K562 (cell line): ENCODE measurements around the gene DSCAM. TPM values are rescaled to one million over a fixed set of nuclear protein-coding genes. Genes with fewer than 3 reads are reported as not detected.

ENCODE experiments used
- ATAC-seq: fragments of 200-7000 bp; cut with Tn5 transposase; 3 replicates; pipeline ENCODE4 v1.9.1; 2020; ENCODE audit warnings: moderate library complexity
- BruUV-seq: library from RNA; stranded (reverse); fragments of 400-500 nt; replicated peaks from 2 replicates; lab custom pipeline; 2021; lab: Mats Ljungman, UMichigan
- CTCF ChIA-PET: fragments of 300-600 bp; formaldehyde crosslinking; extraction: SDS; loops from one replicate; lab custom pipeline; 2021; ENCODE audit warnings: low intra/inter-chr PET ratio; lab: Yijun Ruan, JAX
- POLR2A ChIA-PET: fragments of 300-600, 350-650 bp; sonication (Branson Sonifier 250); formaldehyde crosslinking; extraction: SDS; loops from one replicate; lab custom pipeline; 2021; ENCODE audit warnings: antibody characterized with exemption, inconsistent platforms; lab: Yijun Ruan, JAX
- DNase-seq, 4 experiments: peaks; one replicate each; pipeline versions ENCODE4 v3.0.0 to v3.0.0-alpha.2; 2011 to 2018; ENCODE audit warnings: low spot score in 3 of 4, mixed read lengths in 3 of 4; ENCODE audit errors: extremely low read depth in 1 of 4
- FAIRE-seq: peaks from 2 replicates; lab custom pipeline; 2011; peaks lifted over from hg19 to GRCh38; lab: Jason Lieb, UNC
- H2AFZ ChIP-seq: 2 replicates; pipeline ENCODE4 v1.6.0; 2011; ENCODE audit warnings: low read depth, low read length, control low read depth, inconsistent platforms
- H3K27ac ChIP-seq: fragments of 200-600 bp; 3 replicates; pipeline ENCODE4 v1.8.0; 2011; ENCODE audit warnings: low read depth, mild to moderate bottlenecking, control low read depth, inconsistent platforms, low read length, moderate library complexity, mixed read lengths; ENCODE audit errors: extremely low read depth
- H3K27me3 ChIP-seq, 2 experiments: fragments of 300-600 bp in 1 of 2; 2 replicates in 1 of 2; 3 replicates in 1 of 2; pipeline versions ENCODE4 v1.6.0 to v1.8.0; 2011; ENCODE audit warnings: inconsistent platforms in 2 of 2, low read length in 2 of 2, mild to moderate bottlenecking in 1 of 2, mixed read lengths in 1 of 2, moderate library complexity in 1 of 2; ENCODE audit not compliant: control insufficient read depth in 2 of 2, insufficient read depth in 2 of 2
- H3K36me3 ChIP-seq: fragments of 300-600 bp; 3 replicates; pipeline ENCODE4 v1.8.0; 2011; ENCODE audit warnings: mild to moderate bottlenecking, low read length, inconsistent platforms; ENCODE audit not compliant: control insufficient read depth, insufficient read depth
- H3K4me1 ChIP-seq, 2 experiments: fragments of 200-600 bp in 1 of 2; replicated peaks in 1 of 2; 2 replicates in 1 of 2; 3 replicates in 1 of 2; pipeline versions ENCODE4 v1.5.1 to v1.8.0; 2011; ENCODE audit warnings: inconsistent platforms in 2 of 2, low read length in 2 of 2, mild to moderate bottlenecking in 1 of 2, mixed read lengths in 1 of 2, moderate library complexity in 1 of 2; ENCODE audit not compliant: control insufficient read depth in 2 of 2, insufficient read depth in 2 of 2
- H3K4me2 ChIP-seq: 2 replicates; pipeline ENCODE4 v1.6.1; 2011; ENCODE audit warnings: low read length, control low read depth, inconsistent platforms, mixed read lengths; ENCODE audit not compliant: insufficient read depth
- H3K4me3 ChIP-seq: fragments of 200-600 bp; sonication (generic), shearing (Covaris generic); 2 replicates; pipeline ENCODE4 v1.5.1; 2016; ENCODE audit warnings: control low read depth, inconsistent platforms
- H3K79me2 ChIP-seq: fragments of 200-600 bp; 3 replicates; pipeline ENCODE4 v1.8.0; 2011; ENCODE audit warnings: low read length, inconsistent platforms; ENCODE audit not compliant: control insufficient read depth, insufficient read depth
- H3K9ac ChIP-seq, 2 experiments: 2 replicates each; pipeline versions ENCODE4 v1.6.0 to v1.6.1; 2011; ENCODE audit warnings: low read depth in 2 of 2, low read length in 2 of 2, control low read depth in 1 of 2, inconsistent platforms in 1 of 2, mild to moderate bottlenecking in 1 of 2, mixed read lengths in 1 of 2; ENCODE audit not compliant: insufficient read depth in 1 of 2
- H3K9me1 ChIP-seq: one replicate; pipeline ENCODE4 v1.6.0; 2011; ENCODE audit warnings: inconsistent platforms, mild to moderate bottlenecking, low read length, moderate library complexity; ENCODE audit not compliant: control insufficient read depth, insufficient read depth
- H3K9me3 ChIP-seq: replicated peaks from 2 replicates; pipeline ENCODE4 v1.5.1; 2011; ENCODE audit warnings: low read depth, low read length, inconsistent platforms; ENCODE audit not compliant: control insufficient read depth, insufficient read depth
- H4K20me1 ChIP-seq: replicated peaks from 2 replicates; pipeline ENCODE4 v1.6.1; 2011; ENCODE audit warnings: low read length, inconsistent platforms, mixed read lengths; ENCODE audit not compliant: control insufficient read depth, insufficient read depth
- CHCHD3 ChIP-seq: fragments of 250-450 bp; sonication (Bioruptor Pico); IDR thresholded peaks from 2 replicates; pipeline ENCODE4 v2.1.2; 2022; ENCODE audit warnings: mild to moderate bottlenecking
- HCFC1 ChIP-seq: IDR thresholded peaks from 2 replicates; pipeline ENCODE4 v1.6.1; 2012; ENCODE audit warnings: low read depth, low read length, improper control_type of control experiment
- KAT7 ChIP-seq: sonication (generic); formaldehyde crosslinking; IDR thresholded peaks from 2 replicates; pipeline ENCODE4 v1.8.0; 2022; ENCODE audit warnings: missing genetic modification reagents, mild to moderate bottlenecking, borderline replicate concordance
- NCOR1 ChIP-seq: fragments of 450-650 bp; IDR thresholded peaks from 2 replicates; pipeline ENCODE4 v1.6.1; 2016; ENCODE audit warnings: mild to moderate bottlenecking, moderate library complexity
- RFX7 ChIP-seq: fragments of 250-450 bp; sonication (Bioruptor Pico); IDR thresholded peaks from 2 replicates; pipeline ENCODE4 v1.5.1; 2021; ENCODE audit warnings: mild to moderate bottlenecking
- TEAD2 ChIP-seq: fragments of 450-650 bp; IDR thresholded peaks from 2 replicates; pipeline ENCODE4 v1.6.1; 2016; ENCODE audit warnings: missing genetic modification characterization, control low read depth, missing compliant biosample characterization
- U2AF2 ChIP-seq: fragments of 200-400 bp; formaldehyde crosslinking; optimal IDR thresholded peaks from 2 replicates; pipeline ENCODE3; 2017; ENCODE audit warnings: low read depth, mild to moderate bottlenecking, low read length
- XRCC5 ChIP-seq: fragments of 200-400 bp; formaldehyde crosslinking; IDR thresholded peaks from 2 replicates; pipeline ENCODE4 v1.6.1; 2017; ENCODE audit warnings: low read depth, mild to moderate bottlenecking, low read length
- ZBTB1 ChIP-seq: sonication (generic); formaldehyde crosslinking; IDR thresholded peaks from 2 replicates; pipeline ENCODE4 v1.8.1; 2023; ENCODE audit warnings: missing genetic modification reagents, low read depth, mild to moderate bottlenecking, borderline replicate concordance
- ZNF311 ChIP-seq: fragments of 250-450 bp; sonication (Bioruptor Pico); IDR thresholded peaks from 2 replicates; pipeline ENCODE4 v1.4.0; 2020; ENCODE audit warnings: mild to moderate bottlenecking, moderate library complexity
- ZNF347 ChIP-seq: fragments of 450-650 bp; formaldehyde crosslinking; IDR thresholded peaks from 2 replicates; pipeline ENCODE4 v1.4.0; 2020; ENCODE audit warnings: low read depth, mild to moderate bottlenecking, moderate library complexity
- ZNF431 ChIP-seq: sonication (generic); formaldehyde crosslinking; IDR thresholded peaks from 2 replicates; pipeline ENCODE4 v1.8.0; 2022; ENCODE audit warnings: mild to moderate bottlenecking, missing genetic modification reagents
- WGBS: fragments of 100-300 bp; shearing (Covaris generic); methylation state at CpG from one replicate; pipeline ENCODE4 v1.1.6; 2016; ENCODE audit warnings: low coverage, mixed read lengths; ENCODE audit not compliant: insufficient coverage; ENCODE audit errors: missing lambda C conversion rate; 5-methylcytosine and 5-hydroxymethylcytosine counted together
- in situ Hi-C: fragments of 300-500 bp; cut with MboI; formaldehyde crosslinking; loops from 4 replicates; pipeline ENCODE4 v1.15.0; 2018; ENCODE audit warnings: inconsistent platforms, mixed read lengths
- intact Hi-C: fragments of 100-400 bp; cut with micrococcal nuclease; formaldehyde crosslinking; loops from 2 replicates; pipeline ENCODE4 v1.14.2; 2022
- polyA plus RNA-seq, 8 experiments: library from polyadenylated mRNA; depleted of rRNA in 4 of 8; stranded (reverse) in 5 of 8; unstranded in 3 of 8; fragments of >200 nt; fragmentation: Nextera tagmentation in 2 of 8; fragmentation: Illumina TruSeq in 1 of 8; extraction: Ambion mirVana in 2 of 8; extraction: Trizol in 1 of 8; gene quantifications; 2 replicates each; pipeline versions ENCODE4 v1.2.1 to v1.2.3, GENCODE V29; 2011 to 2014; ENCODE audit warnings: inconsistent platforms in 1 of 8, missing spikeins in 1 of 8
- total RNA-seq, 7 experiments: library from RNA; depleted of rRNA in 6 of 7; stranded (reverse); fragments of >200 nt in 6 of 7; fragmentation: Illumina TruSeq in 2 of 7; extraction: Trizol in 2 of 7; gene quantifications; 2 replicates each; pipeline versions ENCODE4 v1.2.1 to v1.2.3, GENCODE V29; 2011 to 2021; ENCODE audit warnings: low replicate concordance in 1 of 7
- TF ChIP-seq, protein P1 (sequence below): fragments of 250-450 bp; sonication (Bioruptor Pico); IDR thresholded peaks from 2 replicates; pipeline ENCODE4 v1.5.0; 2022; ENCODE audit warnings: mild to moderate bottlenecking

DSCAM gene
- total and polyA plus RNA-seq, 9 of the 15 experiments (the other 6 are each of a cell fraction or from before 2014, with no cell fraction given): not detected

DNA sequence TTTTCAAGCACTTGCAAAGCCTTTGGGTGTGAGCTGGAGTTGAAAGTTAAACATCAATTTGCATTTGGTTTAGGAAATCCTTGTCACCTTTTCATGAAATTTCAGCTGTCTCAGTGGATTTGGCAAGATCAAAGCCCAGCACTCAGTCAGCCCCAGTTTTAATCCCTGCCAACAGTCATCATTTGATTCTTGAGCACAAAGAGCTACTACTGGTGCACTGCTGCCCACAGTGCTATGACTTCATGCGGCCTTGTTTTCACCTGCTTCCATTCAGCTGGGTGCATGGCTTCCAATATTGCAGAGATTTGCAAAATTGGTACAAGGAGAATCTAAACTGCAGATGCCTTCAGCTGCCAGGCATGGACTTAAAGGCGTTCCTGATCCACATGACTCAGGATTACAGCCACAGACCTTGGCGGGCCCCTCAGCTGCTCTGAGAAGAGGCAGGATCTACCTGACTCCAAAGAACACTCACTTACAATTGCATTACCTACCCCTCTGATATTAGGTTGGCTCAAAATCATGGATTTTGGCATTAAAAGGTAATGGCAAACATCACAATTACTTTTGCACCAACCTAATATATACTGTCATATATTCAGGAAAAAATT, 259.1 kb downstream of the DSCAM start (continued):
- TF ChIP-seq, protein P1, sequence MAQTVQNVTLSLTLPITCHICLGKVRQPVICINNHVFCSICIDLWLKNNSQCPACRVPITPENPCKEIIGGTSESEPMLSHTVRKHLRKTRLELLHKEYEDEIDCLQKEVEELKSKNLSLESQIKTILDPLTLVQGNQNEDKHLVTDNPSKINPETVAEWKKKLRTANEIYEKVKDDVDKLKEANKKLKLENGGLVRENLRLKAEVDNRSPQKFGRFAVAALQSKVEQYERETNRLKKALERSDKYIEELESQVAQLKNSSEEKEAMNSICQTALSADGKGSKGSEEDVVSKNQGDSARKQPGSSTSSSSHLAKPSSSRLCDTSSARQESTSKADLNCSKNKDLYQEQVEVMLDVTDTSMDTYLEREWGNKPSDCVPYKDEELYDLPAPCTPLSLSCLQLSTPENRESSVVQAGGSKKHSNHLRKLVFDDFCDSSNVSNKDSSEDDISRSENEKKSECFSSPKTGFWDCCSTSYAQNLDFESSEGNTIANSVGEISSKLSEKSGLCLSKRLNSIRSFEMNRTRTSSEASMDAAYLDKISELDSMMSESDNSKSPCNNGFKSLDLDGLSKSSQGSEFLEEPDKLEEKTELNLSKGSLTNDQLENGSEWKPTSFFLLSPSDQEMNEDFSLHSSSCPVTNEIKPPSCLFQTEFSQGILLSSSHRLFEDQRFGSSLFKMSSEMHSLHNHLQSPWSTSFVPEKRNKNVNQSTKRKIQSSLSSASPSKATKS (CRISPR knock-in tag): no peak
- TF ChIP-seq ZNF347 (no peak), ZNF431 (CRISPR knock-in tag) (no peak), XRCC5 (no peak), TEAD2 (tag) (no peak), CHCHD3 (CRISPR knock-in tag) (no peak), RFX7 (no peak), KAT7 (CRISPR knock-in tag) (no peak), NCOR1 (no peak)

DNA sequence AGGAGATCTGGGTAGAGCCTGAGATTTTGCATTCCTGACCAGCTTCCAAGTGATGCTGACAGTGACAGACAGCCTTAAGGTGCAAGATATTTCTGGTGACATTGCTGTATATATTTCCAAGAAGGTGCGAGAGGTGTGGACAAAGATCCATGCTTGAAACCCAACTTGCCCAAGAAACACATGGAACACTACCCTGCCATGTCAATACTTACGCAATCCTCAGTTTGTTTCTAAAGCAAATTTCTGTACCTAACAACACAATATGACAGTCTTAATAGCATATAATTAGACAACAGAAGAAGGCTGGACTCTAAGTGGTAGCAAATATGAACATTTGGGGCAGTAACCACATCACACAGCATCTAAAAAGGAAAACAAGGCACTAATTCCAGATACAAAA, 260.4 kb downstream of the DSCAM start:
- Histone ChIP-seq H3K27me3 (no peaks in the 10 kb centered on the region), H3K9me1 (no peaks in the 10 kb centered on the region), H3K4me3 (no peak overlapping the region), H3K79me2 (no peaks in the 10 kb centered on the region), H2AFZ (no peak overlapping the region), H3K36me3 (no peaks in the 10 kb centered on the region), H3K4me1 (no peaks in the 10 kb centered on the region), H3K4me2 (no peak overlapping the region), H3K9ac (no peak overlapping the region), H3K27ac (no peak overlapping the region), H4K20me1 (no peaks in the 10 kb centered on the region), H3K9me3 (no peaks in the 10 kb centered on the region; the same call in 1 of the 2 replicates)
- DNase-seq (no peak), FAIRE-seq (no peak), ATAC-seq (no peak)
- ChIA-PET CTCF (no interaction called here), POLR2A (no interaction called here)
- BruUV-seq: no TSS peak
- in situ Hi-C loops (no loop called here), intact Hi-C loops (no loop called here)
- 0% methylated on average over 2 of the region's 2 CpGs for WGBS
- TF ChIP-seq HCFC1 (no peak), ZNF311 (no peak), U2AF2 (no peak), ZBTB1 (CRISPR knock-in tag) (no peak)
